Kidney epithelial cell (primary cell): ENCODE measurements around the gene CEP112. TPM values are rescaled to one million over a fixed set of nuclear protein-coding genes. Genes with fewer than 3 reads are reported as not detected.
"Not testable (repeated sequence)": the region's sequence is repeated elsewhere in the genome, so short reads cannot be mapped to it uniquely, and the experiment has no call there.

ENCODE experiments used
- DNase-seq: peaks from one replicate; pipeline ENCODE4 v3.0.0-alpha.2; 2010; ENCODE audit warnings: low read depth
- H3K27me3 ChIP-seq: 2 replicates; pipeline ENCODE4 v1.6.0; 2011; ENCODE audit warnings: low read length; ENCODE audit not compliant: control insufficient read depth, insufficient read depth
- H3K36me3 ChIP-seq: 2 replicates; pipeline ENCODE4 v1.5.1; 2011; ENCODE audit warnings: low read length; ENCODE audit not compliant: control insufficient read depth, insufficient read depth
- H3K4me3 ChIP-seq: 2 replicates; pipeline ENCODE4 v1.5.1; 2011; ENCODE audit warnings: low read depth, mild to moderate bottlenecking, control low read depth, low read length
- total RNA-seq: library from RNA; depleted of rRNA; stranded (reverse); fragments of >200 nt; gene quantifications from 2 replicates; pipeline ENCODE4 v1.2.3, GENCODE V29; 2015
- TF ChIP-seq, protein P1 (sequence below): IDR thresholded peaks from 2 replicates; pipeline ENCODE4 v1.5.1; 2011; ENCODE audit warnings: mild to moderate bottlenecking, moderate library complexity, low read length, control low read depth, inconsistent platforms; ENCODE audit not compliant: insufficient read depth, poor library complexity, severe bottlenecking

The CEP112 gene
- total RNA-seq, 1 donor from 2014 or later, result 6.5 TPM

GRCh38 chr17:65783845-65784334, 408.0 kb downstream of the CEP112 start:
- peak; percentile 77 for DNase-seq
- Histone ChIP-seq H3K36me3 (no peaks in the 10 kb centered on the region), H3K4me3 (no peak overlapping the region), H3K27me3 (no peaks in the 10 kb centered on the region)
- TF ChIP-seq, protein P1, sequence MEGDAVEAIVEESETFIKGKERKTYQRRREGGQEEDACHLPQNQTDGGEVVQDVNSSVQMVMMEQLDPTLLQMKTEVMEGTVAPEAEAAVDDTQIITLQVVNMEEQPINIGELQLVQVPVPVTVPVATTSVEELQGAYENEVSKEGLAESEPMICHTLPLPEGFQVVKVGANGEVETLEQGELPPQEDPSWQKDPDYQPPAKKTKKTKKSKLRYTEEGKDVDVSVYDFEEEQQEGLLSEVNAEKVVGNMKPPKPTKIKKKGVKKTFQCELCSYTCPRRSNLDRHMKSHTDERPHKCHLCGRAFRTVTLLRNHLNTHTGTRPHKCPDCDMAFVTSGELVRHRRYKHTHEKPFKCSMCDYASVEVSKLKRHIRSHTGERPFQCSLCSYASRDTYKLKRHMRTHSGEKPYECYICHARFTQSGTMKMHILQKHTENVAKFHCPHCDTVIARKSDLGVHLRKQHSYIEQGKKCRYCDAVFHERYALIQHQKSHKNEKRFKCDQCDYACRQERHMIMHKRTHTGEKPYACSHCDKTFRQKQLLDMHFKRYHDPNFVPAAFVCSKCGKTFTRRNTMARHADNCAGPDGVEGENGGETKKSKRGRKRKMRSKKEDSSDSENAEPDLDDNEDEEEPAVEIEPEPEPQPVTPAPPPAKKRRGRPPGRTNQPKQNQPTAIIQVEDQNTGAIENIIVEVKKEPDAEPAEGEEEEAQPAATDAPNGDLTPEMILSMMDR, result no peak

- H3K36me3 ChIP-seq, DNase-seq, H3K27me3 ChIP-seq, H3K4me3 ChIP-seq: not testable (repeated sequence)
These were observed 409.7 kb downstream of the CEP112 start for GRCh38 chr17:65782104-65782706.

DNA sequence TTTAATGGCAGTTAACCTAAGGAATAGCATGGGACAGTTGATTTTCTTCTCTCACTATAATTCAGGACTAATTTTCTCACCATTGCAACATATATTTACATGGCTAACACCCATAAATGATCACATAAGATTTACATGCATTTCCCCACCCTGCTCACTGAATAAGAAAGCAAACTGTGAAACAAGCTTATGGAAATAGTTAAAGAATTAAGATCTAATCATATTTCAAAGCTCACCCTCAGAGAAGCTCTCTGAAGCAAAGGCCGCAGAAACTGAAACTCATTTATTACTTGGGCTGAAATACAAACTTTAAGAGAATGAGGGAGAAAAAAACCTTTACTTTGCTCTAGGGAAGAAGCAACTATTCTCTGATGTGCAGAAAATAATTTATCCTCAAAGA, 411.8 kb downstream of the CEP112 start:
- Histone ChIP-seq H3K4me3 (no peak overlapping the region), H3K27me3 (no peaks in the 10 kb centered on the region), H3K36me3 (no peaks in the 10 kb centered on the region)
- TF ChIP-seq, protein P1, result no peak
- DNase-seq, result no peak

GRCh38 chr17:65776890-65777289, 415.0 kb downstream of the CEP112 start:
- TF ChIP-seq, protein P1, result no peak
- no peaks in the 10 kb centered on the region for H3K36me3 ChIP-seq
- no peak overlapping the region for H3K4me3 ChIP-seq
- no peaks in the 10 kb centered on the region for H3K27me3 ChIP-seq
- DNase-seq, result no peak

DNA sequence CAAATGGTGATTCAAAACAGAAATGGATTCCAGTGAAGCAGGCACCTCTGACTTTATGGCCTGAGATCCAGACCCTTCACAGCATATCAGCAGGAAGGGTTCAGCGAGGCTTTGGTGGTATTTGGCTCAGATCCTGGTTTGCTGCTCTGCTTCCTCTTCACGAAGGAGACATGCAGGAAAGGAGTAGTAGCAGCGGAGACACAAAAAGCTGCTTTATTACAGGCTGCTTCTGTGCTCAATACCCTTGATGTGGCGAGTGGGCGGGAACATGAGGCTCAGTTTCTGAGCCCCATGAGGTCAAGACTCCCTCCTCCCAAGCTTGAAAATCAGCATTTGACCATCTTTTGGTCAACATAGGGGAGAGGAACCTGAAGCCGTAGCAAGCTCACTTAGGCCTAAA, 417.1 kb downstream of the CEP112 start:
- TF ChIP-seq, protein P1, result no peak
- no peak for DNase-seq
- H3K4me3 ChIP-seq, result no peak overlapping the region
- H3K27me3 ChIP-seq, result no peaks in the 10 kb centered on the region
- H3K36me3 ChIP-seq, result no peaks in the 10 kb centered on the region

GRCh38 chr17:65772989-65773388, 418.9 kb downstream of the CEP112 start:
- H3K27me3 ChIP-seq, result no peaks in the 10 kb centered on the region
- no peak for DNase-seq
- no peak overlapping the region for H3K4me3 ChIP-seq
- no peaks in the 10 kb centered on the region for H3K36me3 ChIP-seq
- TF ChIP-seq, protein P1, result no peak
